GM21528 (cell line): ENCODE data around the gene PIAS4.

Source experiments
- ATAC-seq: cut with Tn5 transposase; IDR thresholded peaks from one replicate; pipeline ENCODE4 v1.9.1; 2021; ENCODE audit warnings: mild to moderate bottlenecking, moderate library complexity; ENCODE audit not compliant: unreplicated experiment, low FRiP score

PIAS4 gene

GRCh38 chr19:4037301-4037949 is 29.9 kb downstream of the PIAS4 start:
- no peak for ATAC-seq

GRCh38 chr19:4038057-4038456 is 30.5 kb downstream of the PIAS4 start:
- no peak for ATAC-seq

GRCh38 chr19:4038661-4039423 is 31.3 kb downstream of the PIAS4 start:
- ATAC-seq = no peak

GRCh38 chr19:4042064-4042730 is 34.7 kb downstream of the PIAS4 start:
- no peak for ATAC-seq

GRCh38 chr19:4042731-4043082 is 35.2 kb downstream of the PIAS4 start:
- no peak for ATAC-seq

GRCh38 chr19:4043401-4043800 is 35.9 kb downstream of the PIAS4 start:
- ATAC-seq = no peak

- ATAC-seq = no peak
These were observed 36.6 kb downstream of the PIAS4 start for GRCh38 chr19:4043966-4044715.

- no peak for ATAC-seq
These were observed 37.5 kb downstream of the PIAS4 start for GRCh38 chr19:4044990-4045465.

- no peak for ATAC-seq
These were observed 38.2 kb downstream of the PIAS4 start for GRCh38 chr19:4045597-4046361.

- ATAC-seq = no peak
These were observed 38.8 kb downstream of the PIAS4 start for GRCh38 chr19:4046362-4046691.

GRCh38 chr19:4046946-4047683 is 39.6 kb downstream of the PIAS4 start:
- no peak for ATAC-seq

GRCh38 chr19:4049432-4049831 is 41.9 kb downstream of the PIAS4 start:
- ATAC-seq = no peak

- no peak for ATAC-seq
These were observed 43.9 kb downstream of the PIAS4 start for GRCh38 chr19:4051175-4052101.

GRCh38 chr19:4052114-4052992 is 44.8 kb downstream of the PIAS4 start:
- no peak for ATAC-seq

GRCh38 chr19:4052993-4053422 is 45.5 kb downstream of the PIAS4 start:
- no peak for ATAC-seq

- ATAC-seq = no peak
These were observed 46.1 kb downstream of the PIAS4 start for GRCh38 chr19:4053423-4054324.
